Stomach (tissue), 4 donors: Measurements from ENCODE around the gene RNF151.

Experiments used
- CTCF ChIP-seq, 7 experiments: fragments of 450-650 bp in 4 of 7; fragments of 200-600 bp in 3 of 7; sonication (generic) in 3 of 7; IDR thresholded peaks; one replicate each; pipeline ENCODE4 v1.5.1; 2016 to 2019; ENCODE audit warnings: antibody characterized with exemption in 7 of 7, control low read depth in 2 of 7, mild to moderate bottlenecking in 1 of 7
- EP300 ChIP-seq: sonication (generic); formaldehyde crosslinking; IDR thresholded peaks from one replicate; pipeline ENCODE4 v1.6.1; 2017; ENCODE audit warnings: antibody characterized with exemption
- POLR2A ChIP-seq, 4 donors: fragments of 450-650 bp; IDR thresholded peaks; one replicate each; pipeline ENCODE4 v1.6.1; 2016; ENCODE audit warnings: antibody characterized with exemption in 4 of 4, control low read depth in 2 of 4, mild to moderate bottlenecking in 1 of 4, moderate library complexity in 1 of 4

GRCh38 chr16:1966460-1966859 is at the start of gene RNF151:
- TF ChIP-seq CTCF (IDR thresholded peaks at IDR 0.05) (no peak), EP300 (no peak), POLR2A (IDR thresholded peaks at IDR 0.05) (no peak)
